ENCODE results near the gene STRN4. TPM values are rescaled to one million over a fixed set of nuclear protein-coding genes. Genes with fewer than 3 reads are reported as not detected.

STRN4 gene, protein sequence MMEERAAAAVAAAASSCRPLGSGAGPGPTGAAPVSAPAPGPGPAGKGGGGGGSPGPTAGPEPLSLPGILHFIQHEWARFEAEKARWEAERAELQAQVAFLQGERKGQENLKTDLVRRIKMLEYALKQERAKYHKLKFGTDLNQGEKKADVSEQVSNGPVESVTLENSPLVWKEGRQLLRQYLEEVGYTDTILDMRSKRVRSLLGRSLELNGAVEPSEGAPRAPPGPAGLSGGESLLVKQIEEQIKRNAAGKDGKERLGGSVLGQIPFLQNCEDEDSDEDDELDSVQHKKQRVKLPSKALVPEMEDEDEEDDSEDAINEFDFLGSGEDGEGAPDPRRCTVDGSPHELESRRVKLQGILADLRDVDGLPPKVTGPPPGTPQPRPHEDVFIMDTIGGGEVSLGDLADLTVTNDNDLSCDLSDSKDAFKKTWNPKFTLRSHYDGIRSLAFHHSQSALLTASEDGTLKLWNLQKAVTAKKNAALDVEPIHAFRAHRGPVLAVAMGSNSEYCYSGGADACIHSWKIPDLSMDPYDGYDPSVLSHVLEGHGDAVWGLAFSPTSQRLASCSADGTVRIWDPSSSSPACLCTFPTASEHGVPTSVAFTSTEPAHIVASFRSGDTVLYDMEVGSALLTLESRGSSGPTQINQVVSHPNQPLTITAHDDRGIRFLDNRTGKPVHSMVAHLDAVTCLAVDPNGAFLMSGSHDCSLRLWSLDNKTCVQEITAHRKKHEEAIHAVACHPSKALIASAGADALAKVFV
- total RNA-seq = 103 and 110 TPM in 2 replicates

DNA sequence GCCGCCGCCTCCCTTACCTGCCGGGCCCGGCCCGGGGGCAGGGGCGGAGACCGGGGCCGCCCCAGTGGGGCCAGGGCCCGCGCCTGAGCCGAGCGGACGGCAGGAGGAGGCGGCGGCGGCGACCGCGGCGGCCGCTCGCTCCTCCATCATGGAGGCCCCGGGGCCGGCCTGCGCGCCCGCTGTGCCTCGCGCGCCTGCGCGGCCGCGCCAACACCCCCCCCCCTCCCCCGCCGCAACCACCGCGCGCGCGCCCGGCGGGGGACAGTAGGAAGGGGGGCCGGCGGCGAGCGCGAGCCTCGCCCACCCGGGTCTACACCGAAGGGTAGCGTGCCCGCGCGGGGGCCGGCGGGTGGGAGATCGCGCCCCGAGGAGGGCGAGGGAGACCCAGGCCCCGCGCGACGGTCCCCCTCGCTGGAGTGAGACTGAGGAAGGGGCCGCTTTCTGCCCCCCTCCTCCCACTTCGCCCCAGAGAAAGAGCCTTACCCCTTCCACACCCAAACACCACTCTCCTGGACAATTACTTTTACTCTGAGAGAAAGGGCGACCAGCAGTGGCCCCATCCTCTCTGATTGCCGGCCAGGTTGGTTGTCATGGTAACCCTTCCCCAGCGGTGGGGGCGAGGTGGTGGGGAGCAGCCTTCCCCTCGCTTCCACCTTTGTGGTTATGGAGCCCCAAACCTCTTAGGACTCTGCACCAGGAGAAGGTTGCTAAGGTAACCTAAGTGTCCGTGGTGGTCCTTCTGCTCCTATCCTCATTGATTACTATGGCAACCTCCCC is at the start of gene STRN4:
Gene STRN4 (minus strand): TSS at position 170 of the 777 bp plus-strand sequence. CDS start 20 bp downstream, at position 150.

DNA sequence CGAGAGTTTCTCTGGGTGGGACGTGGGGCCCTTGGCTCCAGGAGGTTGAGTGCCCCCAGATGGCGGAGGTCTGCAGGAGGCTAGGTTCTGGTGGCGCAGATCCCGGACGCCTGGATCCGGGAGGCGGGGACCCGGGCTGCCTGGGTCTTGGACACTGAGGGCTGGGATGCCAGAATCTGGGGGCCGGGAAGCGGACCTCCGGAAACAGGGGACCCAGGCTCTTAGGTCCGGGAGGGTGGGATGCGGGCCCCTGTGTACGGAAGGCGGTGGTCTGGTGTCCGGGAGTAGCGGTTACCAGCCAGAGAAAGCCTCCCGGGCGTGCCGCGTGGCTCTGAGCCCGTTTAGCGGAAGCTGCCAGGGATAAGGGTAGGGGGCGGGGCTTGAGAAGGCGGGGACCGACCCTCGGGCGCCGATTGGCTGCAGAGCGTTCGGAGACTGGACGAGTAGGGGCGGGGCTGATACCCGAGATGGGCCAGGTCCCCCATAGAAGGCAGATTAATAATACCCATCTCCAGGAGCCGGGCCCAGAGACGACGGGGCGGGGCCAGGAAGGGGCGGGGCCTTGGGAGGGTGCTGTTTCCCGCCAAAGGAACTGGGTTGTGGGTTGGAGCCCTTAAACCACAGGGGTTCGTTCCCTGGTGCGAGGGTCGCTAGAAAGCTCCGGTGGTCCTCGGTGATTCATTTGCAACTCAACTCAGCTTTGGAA is 42.2 kb upstream of the STRN4 start, which contains the start of gene SLC1A5:
Gene SLC1A5 (minus strand): TSS at position 333 of the 706 bp plus-strand sequence. CDS start 629 bp downstream, outside the sequence.

DNA sequence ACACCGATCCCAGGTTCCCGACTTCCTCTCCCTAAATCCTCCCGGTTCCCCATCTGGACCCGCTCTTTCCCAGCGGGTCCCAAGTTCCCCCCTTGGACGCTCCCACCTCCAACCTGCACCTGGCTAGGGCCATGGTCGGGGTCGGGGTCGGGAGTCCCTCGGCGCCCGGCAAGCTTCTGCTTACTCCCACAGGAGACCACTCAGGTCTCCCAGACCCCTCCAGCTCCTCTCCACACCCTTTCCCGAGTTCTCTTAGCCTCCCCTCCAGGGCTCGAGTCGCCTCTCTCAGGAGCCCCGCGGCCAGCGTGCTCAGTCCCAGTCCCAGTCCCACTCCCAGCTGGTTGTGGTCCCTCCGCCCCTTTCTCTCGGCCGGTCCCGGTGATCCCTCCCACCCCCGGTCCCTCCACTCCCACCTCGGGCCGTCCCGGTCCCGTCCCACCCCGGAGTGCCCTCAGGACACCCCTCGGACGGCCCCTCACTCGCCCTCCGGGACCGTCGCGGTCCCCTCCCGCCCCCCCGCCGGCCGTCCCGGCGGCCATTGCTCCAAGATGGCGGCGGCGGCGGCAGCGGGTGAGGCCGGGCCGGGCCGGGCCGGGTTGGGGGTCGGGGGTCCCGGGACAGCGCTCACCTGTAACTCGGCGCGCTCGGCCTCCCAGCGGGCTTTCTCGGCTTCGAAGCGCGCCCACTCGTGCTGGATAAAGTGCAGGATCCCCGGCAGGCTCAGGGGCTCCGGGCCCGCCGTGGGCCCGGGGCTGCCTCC is 549 bp downstream of the STRN4 start, which contains the start of gene FKRP:
Gene FKRP (plus strand): TSS at position 537 of the 760 bp plus-strand sequence. CDS start 9,394 bp downstream, outside the sequence.

DNA sequence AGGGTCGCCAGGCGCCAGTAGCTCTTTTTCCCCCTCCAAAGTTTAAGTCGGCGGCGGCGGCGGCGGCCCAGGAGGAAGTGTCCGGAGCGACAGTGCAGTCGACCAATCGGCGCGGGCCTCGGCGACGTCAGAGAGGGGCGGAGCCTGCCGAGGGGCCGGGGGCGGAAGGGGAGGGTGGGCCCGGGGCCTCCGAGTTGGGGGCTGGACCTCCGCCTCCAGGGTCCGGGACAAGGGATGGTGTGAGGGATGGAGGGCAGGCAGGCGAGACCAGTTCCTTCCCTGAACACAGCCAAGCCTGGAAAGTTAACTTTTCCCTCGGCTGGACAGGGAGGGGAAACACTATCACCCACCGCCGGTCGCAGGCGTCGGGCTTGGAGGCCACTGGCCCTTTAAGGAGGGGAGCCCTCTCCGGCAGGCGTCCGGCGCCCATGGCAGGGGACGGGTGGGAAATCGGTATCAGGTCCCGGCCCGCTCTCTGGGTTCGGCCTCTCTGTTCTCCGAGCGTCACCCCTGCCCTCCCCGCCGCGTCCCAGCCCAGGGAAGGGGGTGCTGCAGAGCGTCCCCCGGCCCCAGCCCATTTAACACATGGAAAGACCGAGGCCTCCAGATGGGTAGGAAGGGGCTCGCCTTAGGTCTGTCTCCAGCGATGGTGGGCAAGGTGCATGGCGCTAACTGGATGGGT is 29.1 kb downstream of the STRN4 start, which contains the start of gene PRKD2:
Gene PRKD2 (minus strand): TSS at position 81 of the 682 bp plus-strand sequence. CDS start 744 bp downstream, outside the sequence.

Small RNA genes within 50 kb of the gene (small RNA-seq; reads per million reads assigned to genes)
- not detected for gene MIR320E
- gene RF00019 = not detected
- gene RN7SL364P = not detected

Other genes starting within 250 kb of the STRN4 start
- gene CALM3, start 145.1 kb downstream of the STRN4 start, total RNA-seq = 233 and 271 TPM in 2 replicates
- gene PTGIR, start 121.4 kb downstream of the STRN4 start, total RNA-seq = 0.10 and 0.98 TPM in 2 replicates
- gene GNG8, start 110.2 kb downstream of the STRN4 start, total RNA-seq = not detected in 2 replicates
- 0.57 and 0.65 TPM in 2 replicates for gene DACT3, start 85.3 kb downstream of the STRN4 start, total RNA-seq
- gene PRKD2, start 29.3 kb downstream of the STRN4 start, total RNA-seq = 36.3 and 55.3 TPM in 2 replicates
- gene FKRP, start 393 bp downstream of the STRN4 start, total RNA-seq = 29.7 and 30.4 TPM in 2 replicates
- 57.7 and 66.3 TPM in 2 replicates for gene SLC1A5, start 42.1 kb upstream of the STRN4 start, total RNA-seq
- 177 and 192 TPM in 2 replicates for gene AP2S1, start 104.4 kb upstream of the STRN4 start, total RNA-seq
- gene ARHGAP35, start 114.5 kb upstream of the STRN4 start, total RNA-seq = 34.5 and 35.6 TPM in 2 replicates

Data from vein endothelial cell (primary cell).